AG10803 (cell line): ENCODE data around the gene CTNNA2.

Source experiments
- DNase-seq: peaks from one replicate; pipeline ENCODE4 v3.0.0; 2010; ENCODE audit warnings: low read depth
- H3K4me3 ChIP-seq: 2 replicates; pipeline ENCODE4 v1.5.1; 2011; ENCODE audit warnings: mild to moderate bottlenecking, low read length, control low read depth
- TF ChIP-seq, protein P1 (sequence below): conservative IDR thresholded peaks from 2 replicates; pipeline ENCODE4 v1.5.1; 2011; ENCODE audit warnings: mild to moderate bottlenecking, low read length, control low read depth, inconsistent platforms

CTNNA2 gene

DNA sequence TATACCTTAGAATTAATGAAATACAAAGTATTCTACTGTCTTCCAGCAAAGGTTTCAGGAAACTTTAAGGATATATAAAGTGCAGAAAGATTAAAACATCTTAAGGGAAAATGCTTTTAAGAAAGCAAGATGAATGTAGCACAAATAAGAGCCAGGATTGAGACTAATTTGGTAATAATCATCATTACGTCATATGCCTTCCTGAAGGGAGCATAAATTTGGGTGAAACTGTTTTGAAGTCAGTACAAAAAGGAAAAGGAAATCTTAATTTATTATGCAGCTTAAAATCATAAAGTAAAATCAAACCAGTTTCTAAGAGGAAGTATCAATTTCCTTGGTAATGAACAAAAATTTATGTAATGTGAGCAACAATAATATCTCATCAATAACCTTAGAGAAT, 221.7 kb downstream of the CTNNA2 start:
- TF ChIP-seq, protein P1, sequence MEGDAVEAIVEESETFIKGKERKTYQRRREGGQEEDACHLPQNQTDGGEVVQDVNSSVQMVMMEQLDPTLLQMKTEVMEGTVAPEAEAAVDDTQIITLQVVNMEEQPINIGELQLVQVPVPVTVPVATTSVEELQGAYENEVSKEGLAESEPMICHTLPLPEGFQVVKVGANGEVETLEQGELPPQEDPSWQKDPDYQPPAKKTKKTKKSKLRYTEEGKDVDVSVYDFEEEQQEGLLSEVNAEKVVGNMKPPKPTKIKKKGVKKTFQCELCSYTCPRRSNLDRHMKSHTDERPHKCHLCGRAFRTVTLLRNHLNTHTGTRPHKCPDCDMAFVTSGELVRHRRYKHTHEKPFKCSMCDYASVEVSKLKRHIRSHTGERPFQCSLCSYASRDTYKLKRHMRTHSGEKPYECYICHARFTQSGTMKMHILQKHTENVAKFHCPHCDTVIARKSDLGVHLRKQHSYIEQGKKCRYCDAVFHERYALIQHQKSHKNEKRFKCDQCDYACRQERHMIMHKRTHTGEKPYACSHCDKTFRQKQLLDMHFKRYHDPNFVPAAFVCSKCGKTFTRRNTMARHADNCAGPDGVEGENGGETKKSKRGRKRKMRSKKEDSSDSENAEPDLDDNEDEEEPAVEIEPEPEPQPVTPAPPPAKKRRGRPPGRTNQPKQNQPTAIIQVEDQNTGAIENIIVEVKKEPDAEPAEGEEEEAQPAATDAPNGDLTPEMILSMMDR = no peak
- DNase-seq = no peak
- H3K4me3 ChIP-seq = no peak overlapping the region

- TF ChIP-seq, protein P1 = no peak
- no peak for DNase-seq
- no peak overlapping the region for H3K4me3 ChIP-seq
Measured at GRCh38 chr2:79740879-79741443, 228.1 kb downstream of the CTNNA2 start.

DNA sequence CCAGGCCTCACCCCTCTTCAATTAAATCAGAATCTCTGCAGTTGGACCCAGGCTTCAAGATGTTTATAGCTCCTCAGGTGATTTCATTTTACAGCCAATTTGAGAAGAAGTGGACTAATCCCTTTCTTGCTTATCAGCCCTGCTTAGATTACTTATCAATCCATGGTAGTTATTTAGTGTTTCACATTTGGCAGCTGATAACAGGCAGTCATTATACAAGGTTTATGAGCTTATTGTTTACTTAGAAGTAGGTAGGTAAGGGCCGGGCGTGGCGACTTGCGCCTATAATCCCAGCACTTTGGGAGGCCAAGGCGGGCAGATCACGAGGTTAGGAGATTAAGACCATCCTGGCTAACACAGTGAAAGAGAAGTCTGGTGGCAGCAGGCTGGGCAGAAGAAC, 237.5 kb downstream of the CTNNA2 start:
- H3K4me3 ChIP-seq = no peak overlapping the region
- no peak for DNase-seq
- TF ChIP-seq, protein P1 = no peak

DNA sequence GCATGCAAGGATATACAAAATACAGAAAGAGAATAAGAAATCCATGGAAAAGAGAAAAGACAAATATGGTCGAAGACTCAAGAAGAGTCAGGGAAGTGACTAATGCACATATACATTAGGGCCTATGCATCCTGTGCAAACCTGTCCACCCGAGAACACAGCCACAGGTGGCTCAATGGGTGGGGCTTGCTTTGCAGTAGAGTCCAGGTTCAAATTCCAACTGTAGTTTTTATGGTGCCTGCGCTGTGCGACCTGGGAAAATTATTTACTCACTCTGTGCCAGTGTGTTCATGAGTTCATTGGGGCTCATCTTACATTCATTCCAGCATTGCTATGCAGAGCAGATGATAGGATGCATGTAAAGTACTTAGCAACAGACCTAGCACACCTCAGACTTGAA, 244.7 kb downstream of the CTNNA2 start:
- DNase-seq = no peak
- H3K4me3 ChIP-seq = no peak overlapping the region
- TF ChIP-seq, protein P1 = no peak

GRCh38 chr2:79758042-79758441, 245.2 kb downstream of the CTNNA2 start:
- no peak for DNase-seq
- TF ChIP-seq, protein P1 = no peak
- no peak overlapping the region for H3K4me3 ChIP-seq

DNA sequence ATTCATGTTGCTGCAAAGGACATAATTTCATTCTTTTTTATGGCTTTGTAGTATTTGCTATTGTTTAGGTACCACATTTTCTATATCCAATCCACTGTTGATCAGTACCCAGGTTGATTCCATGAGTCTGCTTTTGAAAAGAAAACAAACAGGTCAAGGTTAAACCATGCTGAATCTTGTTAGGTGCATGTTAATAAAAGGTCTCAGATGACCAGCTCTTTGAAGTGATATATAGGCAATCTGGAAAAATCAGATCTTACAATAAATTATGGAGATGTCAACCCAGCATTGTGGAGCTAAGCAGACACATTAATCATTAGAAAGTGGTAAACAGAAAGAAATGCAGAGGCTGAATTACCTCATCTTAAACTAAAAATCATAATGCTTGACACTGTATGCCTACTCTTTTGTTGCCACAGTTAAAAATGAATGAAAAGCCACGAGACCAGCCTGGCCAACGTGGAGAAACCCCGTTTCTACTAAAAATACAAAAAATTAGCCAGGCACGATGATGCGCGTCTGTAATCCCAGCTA, 246.0 kb downstream of the CTNNA2 start:
- H3K4me3 ChIP-seq = no peak overlapping the region
- TF ChIP-seq, protein P1 = no peak
- no peak for DNase-seq

- TF ChIP-seq, protein P1 = no peak
- H3K4me3 ChIP-seq = no peak overlapping the region
- no peak for DNase-seq
Measured at GRCh38 chr2:79770926-79771325, 258.1 kb downstream of the CTNNA2 start.
